ENCODE data around the gene MID2.

DNA sequence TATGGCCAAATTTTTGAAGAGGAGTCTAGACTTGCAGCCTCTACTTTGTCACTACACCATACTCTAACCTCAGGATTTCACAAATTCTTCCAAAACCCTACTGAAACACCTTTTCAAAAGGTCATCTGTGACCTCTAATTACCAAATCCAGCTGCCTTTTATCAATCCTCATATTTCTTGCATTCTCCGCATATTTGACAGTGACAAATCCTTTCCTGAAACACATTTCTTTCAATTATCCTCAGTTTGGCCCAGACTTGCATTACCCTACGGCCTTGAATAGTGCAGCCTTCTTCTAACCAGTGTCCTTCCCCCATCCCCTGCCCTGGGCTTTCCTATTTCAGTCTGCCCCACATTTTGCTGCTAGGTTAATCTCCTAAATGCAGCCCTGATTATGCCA lies 25.5 kb downstream of the MID2 start:
- TF ChIP-seq TAF1 (IDR thresholded peaks at IDR 0.05; ENCODE audit: low read depth, low read length): no peak
- no peak for TF ChIP-seq POLR2AphosphoS5 (IDR thresholded peaks at IDR 0.05; ENCODE audit: low read depth, low read length)
- TF ChIP-seq PAX5 (IDR thresholded peaks at IDR 0.05; ENCODE audit: insufficient read depth, low read length, severe bottlenecking): no peak
